ENCODE results near the gene GRK3.

GRCh38 chr22:25673713-25674112 lies 109.2 kb downstream of the GRK3 start:
- TF ChIP-seq CTCF (conservative IDR thresholded peaks at IDR 0.05 in 1 of 2, IDR thresholded peaks at IDR 0.05 in 1 of 2; ENCODE audit: extremely low read depth in 1 of 2, insufficient read depth in 1 of 2, low read depth in 1 of 2, low read length in 2 of 2) (no peak), EZH2 (IDR thresholded peaks at IDR 0.05; ENCODE audit: borderline replicate concordance, low read length) (no peak)

Data from mammary epithelial cell (primary cell).